GM21390 (cell line): ENCODE data around the gene C1orf232.

ENCODE experiments used
- ATAC-seq: cut with Tn5 transposase; IDR thresholded peaks from one replicate; pipeline ENCODE4 v1.9.1; 2021; ENCODE audit not compliant: unreplicated experiment

C1orf232 gene

GRCh38 chr1:26180010-26180506 is 11.3 kb upstream of the C1orf232 start:
- ATAC-seq: no peak

GRCh38 chr1:26177182-26177684 is 8.5 kb upstream of the C1orf232 start, which contains the start of gene CNKSR1:
TSS of gene CNKSR1 (plus strand) at chr1:26177491. CDS start at chr1:26177548, 57 bp downstream.
- no peak for ATAC-seq

- no peak for ATAC-seq
Observed at GRCh38 chr1:26175346-26175745, 6.6 kb upstream of the C1orf232 start.

GRCh38 chr1:26171084-26172072 is 2.6 kb upstream of the C1orf232 start, which contains the start of gene ZNF593OS:
TSS of gene ZNF593OS (minus strand) at chr1:26171832. CDS start at chr1:26171661, 171 bp downstream.
- ATAC-seq: no peak

- ATAC-seq: no peak
Observed at GRCh38 chr1:26170472-26170821, 1.7 kb upstream of the C1orf232 start.

GRCh38 chr1:26169669-26170471 is 1.1 kb upstream of the C1orf232 start, which contains the start of gene ZNF593:
TSS of gene ZNF593 (plus strand) at chr1:26169908. CDS start at chr1:26169984, 76 bp downstream.
- ATAC-seq: peak; percentile 91

- ATAC-seq: no peak
Observed at GRCh38 chr1:26169198-26169554, 413 bp upstream of the C1orf232 start.

GRCh38 chr1:26166719-26167281 is 2.0 kb downstream of the C1orf232 start:
- ATAC-seq: no peak

GRCh38 chr1:26164861-26165842 is 3.6 kb downstream of the C1orf232 start:
- ATAC-seq: no peak

GRCh38 chr1:26164036-26164860 is 4.5 kb downstream of the C1orf232 start:
- ATAC-seq: no peak

GRCh38 chr1:26163684-26164035 is 5.1 kb downstream of the C1orf232 start:
- ATAC-seq: no peak

- ATAC-seq: no peak
Observed at GRCh38 chr1:26162220-26162709, 6.5 kb downstream of the C1orf232 start.

GRCh38 chr1:26161415-26162219 is 7.1 kb downstream of the C1orf232 start:
- ATAC-seq: no peak

GRCh38 chr1:26160527-26161414 is 8.0 kb downstream of the C1orf232 start:
- no peak for ATAC-seq

GRCh38 chr1:26159743-26160039 is 9.1 kb downstream of the C1orf232 start:
- no peak for ATAC-seq

- no peak for ATAC-seq
Observed at GRCh38 chr1:26158908-26159742, 9.6 kb downstream of the C1orf232 start, which contains the start of gene FAM110D. TSS of gene FAM110D (plus strand) at chr1:26159079. CDS start at chr1:26161292, 2,213 bp downstream.
